ENCODE results near the gene RNASET2. TPM values are rescaled to one million over a fixed set of nuclear protein-coding genes. Genes with fewer than 3 reads are reported as not detected.

The RNASET2 gene
- total and polyA plus RNA-seq, 2 of the 13 experiments (the other 11 are each of a cell fraction or from before 2014, with no cell fraction given), result 44.6 to 597 TPM

GRCh38 chr6:166998256-166999144, 42.1 kb upstream of the RNASET2 start (continued):
- TF ChIP-seq, protein P1, sequence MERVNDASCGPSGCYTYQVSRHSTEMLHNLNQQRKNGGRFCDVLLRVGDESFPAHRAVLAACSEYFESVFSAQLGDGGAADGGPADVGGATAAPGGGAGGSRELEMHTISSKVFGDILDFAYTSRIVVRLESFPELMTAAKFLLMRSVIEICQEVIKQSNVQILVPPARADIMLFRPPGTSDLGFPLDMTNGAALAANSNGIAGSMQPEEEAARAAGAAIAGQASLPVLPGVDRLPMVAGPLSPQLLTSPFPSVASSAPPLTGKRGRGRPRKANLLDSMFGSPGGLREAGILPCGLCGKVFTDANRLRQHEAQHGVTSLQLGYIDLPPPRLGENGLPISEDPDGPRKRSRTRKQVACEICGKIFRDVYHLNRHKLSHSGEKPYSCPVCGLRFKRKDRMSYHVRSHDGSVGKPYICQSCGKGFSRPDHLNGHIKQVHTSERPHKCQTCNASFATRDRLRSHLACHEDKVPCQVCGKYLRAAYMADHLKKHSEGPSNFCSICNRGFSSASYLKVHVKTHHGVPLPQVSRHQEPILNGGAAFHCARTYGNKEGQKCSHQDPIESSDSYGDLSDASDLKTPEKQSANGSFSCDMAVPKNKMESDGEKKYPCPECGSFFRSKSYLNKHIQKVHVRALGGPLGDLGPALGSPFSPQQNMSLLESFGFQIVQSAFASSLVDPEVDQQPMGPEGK (CRISPR knock-in tag; IDR thresholded peaks at IDR 0.05), result 0 out of 2 replicates have a peak, but pooled peaks have one; percentile 49
- TF ChIP-seq NONO (IDR thresholded peaks at IDR 0.05) (no peak), NONO (CRISPR knock-in tag; conservative IDR thresholded peaks at IDR 0.05) (no peak; the same call in 1 of the 2 replicates), YEATS4 (CRISPR knock-in tag; IDR thresholded peaks at IDR 0.05; ENCODE audit: borderline replicate concordance) (no peak), RXRA (CRISPR knock-in tag; IDR thresholded peaks at IDR 0.05) (no peak; the same call in 1 of the 2 replicates), GPN1 (CRISPR knock-in tag; IDR thresholded peaks at IDR 0.05; ENCODE audit: borderline replicate concordance) (peak; percentile 34; the same call in 1 of the 2 replicates), HOXD1 (CRISPR knock-in tag; IDR thresholded peaks at IDR 0.05) (no peak), SP5 (CRISPR knock-in tag; IDR thresholded peaks at IDR 0.05; ENCODE audit: borderline replicate concordance, low read depth) (no peak), TP53 (CRISPR knock-in tag; conservative IDR thresholded peaks at IDR 0.05) (0 out of 2 replicates have a peak, but pooled peaks have one; percentile 72), TGIF2 (CRISPR knock-in tag; IDR thresholded peaks at IDR 0.05) (peak; percentile 98), HMGXB4 (CRISPR knock-in tag; IDR thresholded peaks at IDR 0.05; ENCODE audit: borderline replicate concordance in 1 of 2, low read depth in 1 of 2) (no peak), ZNF740 (CRISPR knock-in tag; IDR thresholded peaks at IDR 0.05) (peak; percentile 65; the same call in 1 of the 2 replicates), ZKSCAN5 (CRISPR knock-in tag; IDR thresholded peaks at IDR 0.05) (no peak), AGO2 (optimal IDR thresholded peaks at IDR 0.05; ENCODE audit: low read depth, low read length) (peak; percentile 80), PHF8 (CRISPR knock-in tag; IDR thresholded peaks at IDR 0.05) (peak; percentile 64; the same call in 1 of the 2 replicates), ZNF543 (CRISPR knock-in tag; IDR thresholded peaks at IDR 0.05) (no peak), NR2F6 (IDR thresholded peaks at IDR 0.05) (no peak), NR2F6 (CRISPR knock-in tag; IDR thresholded peaks at IDR 0.05) (no peak), ZNF44 (CRISPR knock-in tag; IDR thresholded peaks at IDR 0.05) (no peak)
- TF ChIP-seq, protein P2, sequence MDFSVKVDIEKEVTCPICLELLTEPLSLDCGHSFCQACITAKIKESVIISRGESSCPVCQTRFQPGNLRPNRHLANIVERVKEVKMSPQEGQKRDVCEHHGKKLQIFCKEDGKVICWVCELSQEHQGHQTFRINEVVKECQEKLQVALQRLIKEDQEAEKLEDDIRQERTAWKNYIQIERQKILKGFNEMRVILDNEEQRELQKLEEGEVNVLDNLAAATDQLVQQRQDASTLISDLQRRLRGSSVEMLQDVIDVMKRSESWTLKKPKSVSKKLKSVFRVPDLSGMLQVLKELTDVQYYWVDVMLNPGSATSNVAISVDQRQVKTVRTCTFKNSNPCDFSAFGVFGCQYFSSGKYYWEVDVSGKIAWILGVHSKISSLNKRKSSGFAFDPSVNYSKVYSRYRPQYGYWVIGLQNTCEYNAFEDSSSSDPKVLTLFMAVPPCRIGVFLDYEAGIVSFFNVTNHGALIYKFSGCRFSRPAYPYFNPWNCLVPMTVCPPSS (IDR thresholded peaks at IDR 0.05), result no peak
- TF ChIP-seq, protein P3, sequence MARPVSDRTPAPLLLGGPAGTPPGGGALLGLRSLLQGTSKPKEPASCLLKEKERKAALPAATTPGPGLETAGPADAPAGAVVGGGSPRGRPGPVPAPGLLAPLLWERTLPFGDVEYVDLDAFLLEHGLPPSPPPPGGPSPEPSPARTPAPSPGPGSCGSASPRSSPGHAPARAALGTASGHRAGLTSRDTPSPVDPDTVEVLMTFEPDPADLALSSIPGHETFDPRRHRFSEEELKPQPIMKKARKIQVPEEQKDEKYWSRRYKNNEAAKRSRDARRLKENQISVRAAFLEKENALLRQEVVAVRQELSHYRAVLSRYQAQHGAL (CRISPR knock-in tag; IDR thresholded peaks at IDR 0.05; ENCODE audit: not compliant biosample characterization), result no peak

Data from HepG2 (cell line).